Psoas muscle (tissue), 8 donors: ENCODE measurements around the gene BICDL2. TPM values are rescaled to one million over a fixed set of nuclear protein-coding genes. Genes with fewer than 3 reads are reported as not detected.

Experiments
- ATAC-seq, 4 donors: fragments of 200-7000 bp; cut with Tn5 transposase; one replicate each; pipeline ENCODE4 v1.9.1; 2020; ENCODE audit warnings: moderate library complexity in 3 of 4, mild to moderate bottlenecking in 2 of 4
- DNase-seq, 2 donors: peaks; one replicate each; pipeline ENCODE4 v3.0.0-alpha.2; 2020
- H3K27ac ChIP-seq: fragments of 200-600 bp; one replicate; pipeline ENCODE4 v1.8.0; 2022
- H3K27me3 ChIP-seq, 3 donors: fragments of 200-600 bp in 1 of 3; one replicate each; pipeline versions ENCODE4 v1.6.1 to v1.8.0; 2013 to 2022; ENCODE audit warnings: low read length in 2 of 3, mild to moderate bottlenecking in 2 of 3, moderate library complexity in 1 of 3; ENCODE audit not compliant: insufficient read depth in 3 of 3
- H3K36me3 ChIP-seq, 2 donors: fragments of 200-600 bp in 1 of 2; one replicate each; pipeline versions ENCODE4 v1.6.1 to v1.8.0; 2013 to 2022; ENCODE audit warnings: low read depth in 1 of 2, mild to moderate bottlenecking in 1 of 2, moderate library complexity in 1 of 2; ENCODE audit not compliant: insufficient read depth in 1 of 2
- H3K4me1 ChIP-seq: fragments of 200-600 bp; one replicate; pipeline ENCODE4 v1.8.0; 2022
- H3K4me3 ChIP-seq: fragments of 200-600 bp; one replicate; pipeline ENCODE4 v1.8.0; 2022; ENCODE audit warnings: mild to moderate bottlenecking
- H3K9me3 ChIP-seq: fragments of 200-600 bp; one replicate; pipeline ENCODE4 v1.8.0; 2022
- CTCF ChIP-seq: fragments of 200-600 bp; IDR thresholded peaks from one replicate; pipeline ENCODE4 v1.8.0; 2022; ENCODE audit warnings: antibody characterized with exemption
- WGBS, 3 donors: extraction: QIAGEN DNeasy Blood & Tissue Kit; methylation state at CpG; one replicate each; pipeline versions ENCODE4 v1.1.6 to v1.1.7; 2013; 5-methylcytosine and 5-hydroxymethylcytosine counted together
- intact Hi-C, 2 donors: fragments of 100-400 bp; cut with DNase I; formaldehyde crosslinking; loops; one replicate each; pipeline versions ENCODE4 v1.11.0 to v1.14.2; 2022
- polyA plus RNA-seq, 3 donors: library from polyadenylated mRNA; stranded (reverse); fragments of 200-250 nt; gene quantifications; one replicate each; pipeline ENCODE4 v1.2.3, GENCODE V29; 2013
- total RNA-seq, 4 donors: library from RNA; stranded (reverse); fragmentation: NEBNext Ultra II Directional in 2 of 4; extraction: Animal tissue kit (Norgen Biotek cat#: 25700) in 2 of 4; gene quantifications; one replicate each; pipeline versions ENCODE4 v1.2.1 to v1.2.4, GENCODE V29; 2021 to 2023
- donor health status: healthy with polysubstance abuse.
- donor health status: DM: no; HTN: no; CAD: no; lungs with moderate emphysema.
- donor health status: Bipolar disorder and iron deficiency.
- donor health status: healthy.
- donor health status: DM: yes; HTN: yes; CAD: no.
- donor health status: DM: no; HTN: no; CAD: no.
- donor health status: DM: no; HTN: no; CAD: no.
- donor health status: DM: yes; HTN: yes; CAD: no.

BICDL2 gene
- total and polyA plus RNA-seq, 7 donors, result 0.01 to 0.18 TPM; not detected in 5

- WGBS, 3 donors, result 57 to 61% (median 60%) methylated on average over 31 to 33 of the region's 33 CpGs
- Histone ChIP-seq H3K4me3 (peak overlapping the region; percentile 89), H3K27ac (no peak overlapping the region)
These were observed 55.4 kb downstream of the BICDL2 start for GRCh38 chr16:2981177-2981898.

GRCh38 chr16:2980227-2981176 is 56.2 kb downstream of the BICDL2 start, which contains the start of gene PKMYT1:
TSS of gene PKMYT1 (minus strand) at chr16:2980446. CDS start at chr16:2979657, 789 bp downstream.
- H3K36me3 ChIP-seq, result no peaks in the 10 kb centered on the region
- H3K27ac ChIP-seq, result peak within 1 kb of the TSS; percentile 88
- no peak for TF ChIP-seq CTCF
- H3K4me3 ChIP-seq, result peak within 1 kb of the TSS; percentile 89
- WGBS, 3 donors, result 6 to 10% (median 9%) methylated on average over 56 to 91 of the region's 91 CpGs
- H3K27me3 ChIP-seq, result peaks cover 0 to 6% (median 2%) of the 10 kb centered on the region in 3 donors
- ATAC-seq (peak; percentile 93 to 96 (median 95)), DNase-seq (peak; percentile 93 to 96)
- H3K4me1 ChIP-seq, result peaks cover 16% of the 10 kb centered on the region
- intact Hi-C loops, result no loop called here
- H3K9me3 ChIP-seq, result no peaks in the 10 kb centered on the region

More at GRCh38 chr16:2981177-2981898, 55.4 kb downstream of the BICDL2 start:
- ATAC-seq (no peak), DNase-seq (no peak)
- TF ChIP-seq CTCF, result no peak
- intact Hi-C loops, result no loop called here
- H3K27me3 ChIP-seq, result peaks cover 0 to 6% (median 2%) of the 10 kb centered on the region in 3 donors
- no peaks in the 10 kb centered on the region for H3K9me3 ChIP-seq
- H3K4me1 ChIP-seq, result peaks cover 25% of the 10 kb centered on the region
- H3K36me3 ChIP-seq, result no peaks in the 10 kb centered on the region

GRCh38 chr16:2979669-2980226 is 57.0 kb downstream of the BICDL2 start:
- Histone ChIP-seq H3K27me3 (peaks cover 0 to 6% (median 2%) of the 10 kb centered on the region in 3 donors), H3K4me1 (peaks cover 9% of the 10 kb centered on the region), H3K27ac (no peak overlapping the region), H3K9me3 (no peaks in the 10 kb centered on the region), H3K4me3 (peak overlapping the region; percentile 89), H3K36me3 (no peaks in the 10 kb centered on the region)
- intact Hi-C loops, result no loop called here
- DNase-seq (no peak), ATAC-seq (no peak)
- TF ChIP-seq CTCF, result no peak
- WGBS, 3 donors, result 6 to 11% (median 9%) methylated on average over 34 to 43 of the region's 43 CpGs

Other genes with a start within 250 kb of the BICDL2 start
- not detected for gene PRSS33, start 249.4 kb downstream of the BICDL2 start, total RNA-seq
- not detected for gene PRSS33, start 249.4 kb downstream of the BICDL2 start, polyA plus RNA-seq
- not detected for gene PRSS41, start 238.5 kb downstream of the BICDL2 start, total RNA-seq
- not detected for gene PRSS41, start 238.5 kb downstream of the BICDL2 start, polyA plus RNA-seq
- gene PRSS21, start 219.7 kb downstream of the BICDL2 start, total RNA-seq, result not detected
- gene PRSS21, start 219.7 kb downstream of the BICDL2 start, polyA plus RNA-seq, result under 1 TPM; 0.05 to 0.20 (median 0.10) TPM
- not detected for gene ZG16B, start 206.6 kb downstream of the BICDL2 start, total RNA-seq
- gene ZG16B, start 206.6 kb downstream of the BICDL2 start, polyA plus RNA-seq, result under 1 TPM in 1 of 3 donors, not detected in 2; 0.62 TPM
- gene PRSS22, start 178.8 kb downstream of the BICDL2 start, total RNA-seq, result under 1 TPM in 1 of 4 donors, not detected in 3; 0.20 TPM
- gene PRSS22, start 178.8 kb downstream of the BICDL2 start, polyA plus RNA-seq, result under 1 TPM in 2 of 3 donors, not detected in 1; 0.07 to 0.13 TPM
- gene FLYWCH2, start 153.7 kb downstream of the BICDL2 start, total RNA-seq, result 10 to 100 TPM; 14.1 to 15.7 (median 15.4) TPM
- gene FLYWCH2, start 153.7 kb downstream of the BICDL2 start, polyA plus RNA-seq, result 10 to 100 TPM; 26.5 to 39.4 (median 35.5) TPM
- gene FLYWCH1, start 125.0 kb downstream of the BICDL2 start, total RNA-seq, result 10 to 100 TPM; 33.0 to 55.5 (median 40.3) TPM
- 10 to 100 TPM; 21.2 to 65.2 (median 24.7) TPM for gene FLYWCH1, start 125.0 kb downstream of the BICDL2 start, polyA plus RNA-seq
- gene KREMEN2, start 72.7 kb downstream of the BICDL2 start, total RNA-seq, result not detected
- gene KREMEN2, start 72.7 kb downstream of the BICDL2 start, polyA plus RNA-seq, result under 1 TPM in 2 of 3 donors, not detected in 1; 0.01 to 0.04 TPM
- 10 to 100 TPM in 1 of 4 donors, 1 to 10 TPM in 3; 4.6 to 15.9 (median 8.1) TPM for gene PAQR4, start 67.6 kb downstream of the BICDL2 start, total RNA-seq
- 10 to 100 TPM; 12.3 to 26.1 (median 15.0) TPM for gene PAQR4, start 67.6 kb downstream of the BICDL2 start, polyA plus RNA-seq
- 1 to 10 TPM in 1 of 4 donors, under 1 TPM in 3; 0.27 to 1.2 (median 0.56) TPM for gene PKMYT1, start 56.5 kb downstream of the BICDL2 start, total RNA-seq
- 1 to 10 TPM in 2 of 3 donors, under 1 TPM in 1; 0.84 to 3.7 (median 2.0) TPM for gene PKMYT1, start 56.5 kb downstream of the BICDL2 start, polyA plus RNA-seq
- 1 to 10 TPM in 1 of 4 donors, under 1 TPM in 3; 0.17 to 2.2 (median 0.86) TPM for gene CLDN9, start 24.0 kb downstream of the BICDL2 start, total RNA-seq
- 1 to 10 TPM in 1 of 3 donors, under 1 TPM in 2; 0.12 to 1.3 (median 0.18) TPM for gene CLDN9, start 24.0 kb downstream of the BICDL2 start, polyA plus RNA-seq
- gene CLDN6, start 18.8 kb downstream of the BICDL2 start, total RNA-seq, result not detected
- gene CLDN6, start 18.8 kb downstream of the BICDL2 start, polyA plus RNA-seq, result 1 to 10 TPM in 1 of 3 donors, under 1 TPM in 2; 0.05 to 5.5 (median 0.45) TPM
- gene TNFRSF12A, start 16.6 kb downstream of the BICDL2 start, total RNA-seq, result 100 to 1,000 TPM; 139 to 181 (median 156) TPM
- 100 to 1,000 TPM in 2 of 3 donors, 10 to 100 TPM in 1; 69.5 to 889 (median 227) TPM for gene TNFRSF12A, start 16.6 kb downstream of the BICDL2 start, polyA plus RNA-seq
- 100 to 1,000 TPM in 2 of 4 donors, 10 to 100 TPM in 2; 65.1 to 258 (median 129) TPM for gene HCFC1R1, start 13.0 kb downstream of the BICDL2 start, total RNA-seq
- gene HCFC1R1, start 13.0 kb downstream of the BICDL2 start, polyA plus RNA-seq, result 100 to 1,000 TPM; 131 to 233 (median 216) TPM
- 10 to 100 TPM; 17.0 to 34.4 (median 25.8) TPM for gene THOC6, start 12.9 kb downstream of the BICDL2 start, total RNA-seq
- gene THOC6, start 12.9 kb downstream of the BICDL2 start, polyA plus RNA-seq, result 10 to 100 TPM; 26.9 to 72.2 (median 39.8) TPM
- gene MMP25, start 9.6 kb upstream of the BICDL2 start, total RNA-seq, result 1 to 10 TPM in 3 of 4 donors, under 1 TPM in 1; 0.67 to 2.3 (median 1.2) TPM
- 1 to 10 TPM in 1 of 3 donors, under 1 TPM in 2; 0.13 to 1.2 (median 0.23) TPM for gene MMP25, start 9.6 kb upstream of the BICDL2 start, polyA plus RNA-seq
- gene IL32, start 28.7 kb upstream of the BICDL2 start, total RNA-seq, result 100 to 1,000 TPM in 3 of 4 donors, 10 to 100 TPM in 1; 90.5 to 192 (median 123) TPM
- 100 to 1,000 TPM; 302 to 749 (median 618) TPM for gene IL32, start 28.7 kb upstream of the BICDL2 start, polyA plus RNA-seq
- gene ZSCAN10, start 62.4 kb upstream of the BICDL2 start, total RNA-seq, result under 1 TPM in 1 of 4 donors, not detected in 3; 0.16 TPM
- gene ZSCAN10, start 62.4 kb upstream of the BICDL2 start, polyA plus RNA-seq, result under 1 TPM in 1 of 3 donors, not detected in 2; 0.07 TPM
- gene ZNF205, start 75.6 kb upstream of the BICDL2 start, total RNA-seq, result 1 to 10 TPM; 1.8 to 4.1 (median 1.9) TPM
- gene ZNF205, start 75.6 kb upstream of the BICDL2 start, polyA plus RNA-seq, result 1 to 10 TPM; 1.9 to 5.4 (median 4.6) TPM
- gene ZNF213, start 98.1 kb upstream of the BICDL2 start, total RNA-seq, result 10 to 100 TPM in 1 of 4 donors, 1 to 10 TPM in 3; 8.1 to 11.6 (median 9.2) TPM
- 10 to 100 TPM in 2 of 3 donors, 1 to 10 TPM in 1; 7.9 to 19.1 (median 18.9) TPM for gene ZNF213, start 98.1 kb upstream of the BICDL2 start, polyA plus RNA-seq
- not detected for gene OR1F1, start 151.3 kb upstream of the BICDL2 start, total RNA-seq
- gene OR1F1, start 151.3 kb upstream of the BICDL2 start, polyA plus RNA-seq, result not detected
- 1 to 10 TPM; 2.8 to 4.0 (median 3.4) TPM for gene ZNF200, start 198.2 kb upstream of the BICDL2 start, total RNA-seq
- 1 to 10 TPM; 1.3 to 5.8 (median 2.6) TPM for gene ZNF200, start 198.2 kb upstream of the BICDL2 start, polyA plus RNA-seq
- gene MEFV, start 219.7 kb upstream of the BICDL2 start, total RNA-seq, result under 1 TPM; 0.24 to 0.81 (median 0.69) TPM
- gene MEFV, start 219.7 kb upstream of the BICDL2 start, polyA plus RNA-seq, result under 1 TPM; 0.07 to 0.09 (median 0.08) TPM
- 10 to 100 TPM; 11.0 to 17.8 (median 11.7) TPM for gene ZNF263, start 246.5 kb upstream of the BICDL2 start, total RNA-seq
- 10 to 100 TPM in 2 of 3 donors, 1 to 10 TPM in 1; 6.1 to 23.9 (median 12.8) TPM for gene ZNF263, start 246.5 kb upstream of the BICDL2 start, polyA plus RNA-seq